K562 (cell line): ENCODE measurements around the gene CCDC27. TPM values are rescaled to one million over a fixed set of nuclear protein-coding genes. Genes with fewer than 3 reads are reported as not detected.

ENCODE experiments used
- ATAC-seq: fragments of 200-7000 bp; cut with Tn5 transposase; 3 replicates; pipeline ENCODE4 v1.9.1; 2020; ENCODE audit warnings: moderate library complexity
- BruUV-seq: library from RNA; stranded (reverse); fragments of 400-500 nt; replicated peaks from 2 replicates; lab custom pipeline; 2021; lab: Mats Ljungman, UMichigan
- CTCF ChIA-PET: fragments of 300-600 bp; formaldehyde crosslinking; extraction: SDS; loops from one replicate; lab custom pipeline; 2021; ENCODE audit warnings: low intra/inter-chr PET ratio; lab: Yijun Ruan, JAX
- POLR2A ChIA-PET: fragments of 300-600, 350-650 bp; sonication (Branson Sonifier 250); formaldehyde crosslinking; extraction: SDS; loops from one replicate; lab custom pipeline; 2021; ENCODE audit warnings: antibody characterized with exemption, inconsistent platforms; lab: Yijun Ruan, JAX
- DNase-seq, 4 experiments: peaks; one replicate each; pipeline versions ENCODE4 v3.0.0 to v3.0.0-alpha.2; 2011 to 2018; ENCODE audit warnings: low spot score in 3 of 4, mixed read lengths in 3 of 4; ENCODE audit errors: extremely low read depth in 1 of 4
- FAIRE-seq: peaks from 2 replicates; lab custom pipeline; 2011; peaks lifted over from hg19 to GRCh38; lab: Jason Lieb, UNC
- H2AFZ ChIP-seq: 2 replicates; pipeline ENCODE4 v1.6.0; 2011; ENCODE audit warnings: low read depth, low read length, control low read depth, inconsistent platforms
- H3K27ac ChIP-seq: fragments of 200-600 bp; 3 replicates; pipeline ENCODE4 v1.8.0; 2011; ENCODE audit warnings: low read depth, mild to moderate bottlenecking, control low read depth, inconsistent platforms, low read length, moderate library complexity, mixed read lengths; ENCODE audit errors: extremely low read depth
- H3K27me3 ChIP-seq, 2 experiments: fragments of 300-600 bp in 1 of 2; 2 replicates in 1 of 2; 3 replicates in 1 of 2; pipeline versions ENCODE4 v1.6.0 to v1.8.0; 2011; ENCODE audit warnings: inconsistent platforms in 2 of 2, low read length in 2 of 2, mild to moderate bottlenecking in 1 of 2, mixed read lengths in 1 of 2, moderate library complexity in 1 of 2; ENCODE audit not compliant: control insufficient read depth in 2 of 2, insufficient read depth in 2 of 2
- H3K36me3 ChIP-seq: fragments of 300-600 bp; 3 replicates; pipeline ENCODE4 v1.8.0; 2011; ENCODE audit warnings: mild to moderate bottlenecking, low read length, inconsistent platforms; ENCODE audit not compliant: control insufficient read depth, insufficient read depth
- H3K4me1 ChIP-seq, 2 experiments: fragments of 200-600 bp in 1 of 2; replicated peaks in 1 of 2; 2 replicates in 1 of 2; 3 replicates in 1 of 2; pipeline versions ENCODE4 v1.5.1 to v1.8.0; 2011; ENCODE audit warnings: inconsistent platforms in 2 of 2, low read length in 2 of 2, mild to moderate bottlenecking in 1 of 2, mixed read lengths in 1 of 2, moderate library complexity in 1 of 2; ENCODE audit not compliant: control insufficient read depth in 2 of 2, insufficient read depth in 2 of 2
- H3K4me2 ChIP-seq: 2 replicates; pipeline ENCODE4 v1.6.1; 2011; ENCODE audit warnings: low read length, control low read depth, inconsistent platforms, mixed read lengths; ENCODE audit not compliant: insufficient read depth
- H3K4me3 ChIP-seq: fragments of 200-600 bp; sonication (generic), shearing (Covaris generic); 2 replicates; pipeline ENCODE4 v1.5.1; 2016; ENCODE audit warnings: control low read depth, inconsistent platforms
- H3K79me2 ChIP-seq: fragments of 200-600 bp; 3 replicates; pipeline ENCODE4 v1.8.0; 2011; ENCODE audit warnings: low read length, inconsistent platforms; ENCODE audit not compliant: control insufficient read depth, insufficient read depth
- H3K9ac ChIP-seq, 2 experiments: 2 replicates each; pipeline versions ENCODE4 v1.6.0 to v1.6.1; 2011; ENCODE audit warnings: low read depth in 2 of 2, low read length in 2 of 2, control low read depth in 1 of 2, inconsistent platforms in 1 of 2, mild to moderate bottlenecking in 1 of 2, mixed read lengths in 1 of 2; ENCODE audit not compliant: insufficient read depth in 1 of 2
- H3K9me1 ChIP-seq: one replicate; pipeline ENCODE4 v1.6.0; 2011; ENCODE audit warnings: inconsistent platforms, mild to moderate bottlenecking, low read length, moderate library complexity; ENCODE audit not compliant: control insufficient read depth, insufficient read depth
- H3K9me3 ChIP-seq: replicated peaks from 2 replicates; pipeline ENCODE4 v1.5.1; 2011; ENCODE audit warnings: low read depth, low read length, inconsistent platforms; ENCODE audit not compliant: control insufficient read depth, insufficient read depth
- H4K20me1 ChIP-seq: replicated peaks from 2 replicates; pipeline ENCODE4 v1.6.1; 2011; ENCODE audit warnings: low read length, inconsistent platforms, mixed read lengths; ENCODE audit not compliant: control insufficient read depth, insufficient read depth
- CBFB ChIP-seq: sonication (generic); formaldehyde crosslinking; IDR thresholded peaks from 2 replicates; pipeline ENCODE4 v1.4.0; 2020; ENCODE audit warnings: mild to moderate bottlenecking, missing genetic modification reagents
- EZH2 ChIP-seq: IDR thresholded peaks from 2 replicates; pipeline ENCODE4 v1.6.1; 2012; ENCODE audit warnings: low read depth, mild to moderate bottlenecking, inconsistent platforms, low read length, borderline replicate concordance
- MED1 ChIP-seq: sonication (generic); formaldehyde crosslinking; IDR thresholded peaks from 2 replicates; pipeline ENCODE4 v1.8.1; 2023; ENCODE audit warnings: missing genetic modification reagents, borderline replicate concordance
- POLR2A ChIP-seq: fragments of 450-650 bp; conservative IDR thresholded peaks from 2 replicates; pipeline ENCODE4 v1.6.1; 2016
- POLR2AphosphoS2 ChIP-seq: IDR thresholded peaks from 2 replicates; pipeline ENCODE4 v1.6.1; 2012; ENCODE audit warnings: low read length, improper control_type of control experiment
- POLR2G ChIP-seq: fragments of 200-400 bp; formaldehyde crosslinking; IDR thresholded peaks from 2 replicates; pipeline ENCODE4 v1.6.1; 2017; ENCODE audit warnings: low read depth, mild to moderate bottlenecking, antibody characterized with exemption, low read length, moderate library complexity
- WGBS: fragments of 100-300 bp; shearing (Covaris generic); methylation state at CpG from one replicate; pipeline ENCODE4 v1.1.6; 2016; ENCODE audit warnings: low coverage, mixed read lengths; ENCODE audit not compliant: insufficient coverage; ENCODE audit errors: missing lambda C conversion rate; 5-methylcytosine and 5-hydroxymethylcytosine counted together
- in situ Hi-C: fragments of 300-500 bp; cut with MboI; formaldehyde crosslinking; loops from 4 replicates; pipeline ENCODE4 v1.15.0; 2018; ENCODE audit warnings: inconsistent platforms, mixed read lengths
- intact Hi-C: fragments of 100-400 bp; cut with micrococcal nuclease; formaldehyde crosslinking; loops from 2 replicates; pipeline ENCODE4 v1.14.2; 2022
- polyA plus RNA-seq, 8 experiments: library from polyadenylated mRNA; depleted of rRNA in 4 of 8; stranded (reverse) in 5 of 8; unstranded in 3 of 8; fragments of >200 nt; fragmentation: Nextera tagmentation in 2 of 8; fragmentation: Illumina TruSeq in 1 of 8; extraction: Ambion mirVana in 2 of 8; extraction: Trizol in 1 of 8; gene quantifications; 2 replicates each; pipeline versions ENCODE4 v1.2.1 to v1.2.3, GENCODE V29; 2011 to 2014; ENCODE audit warnings: inconsistent platforms in 1 of 8, missing spikeins in 1 of 8
- total RNA-seq, 7 experiments: library from RNA; depleted of rRNA in 6 of 7; stranded (reverse); fragments of >200 nt in 6 of 7; fragmentation: Illumina TruSeq in 2 of 7; extraction: Trizol in 2 of 7; gene quantifications; 2 replicates each; pipeline versions ENCODE4 v1.2.1 to v1.2.3, GENCODE V29; 2011 to 2021; ENCODE audit warnings: low replicate concordance in 1 of 7
- TF ChIP-seq, protein P1 (sequence below): IDR thresholded peaks from 3 replicates; pipeline ENCODE4 v1.6.1; 2011; ENCODE audit warnings: borderline replicate concordance, mild to moderate bottlenecking, moderate library complexity; ENCODE audit not compliant: insufficient read length; ENCODE audit errors: extremely low read depth
- TF ChIP-seq, protein P2 (sequence below): fragments of 250-450 bp; sonication (Bioruptor Pico); IDR thresholded peaks from 2 replicates; pipeline ENCODE4 v1.9.0; 2021; ENCODE audit warnings: mild to moderate bottlenecking, inconsistent platforms

The CCDC27 gene
- total and polyA plus RNA-seq, 9 of the 15 experiments (the other 6 are each of a cell fraction or from before 2014, with no cell fraction given): 0.01 to 0.04 TPM; not detected in 7

DNA sequence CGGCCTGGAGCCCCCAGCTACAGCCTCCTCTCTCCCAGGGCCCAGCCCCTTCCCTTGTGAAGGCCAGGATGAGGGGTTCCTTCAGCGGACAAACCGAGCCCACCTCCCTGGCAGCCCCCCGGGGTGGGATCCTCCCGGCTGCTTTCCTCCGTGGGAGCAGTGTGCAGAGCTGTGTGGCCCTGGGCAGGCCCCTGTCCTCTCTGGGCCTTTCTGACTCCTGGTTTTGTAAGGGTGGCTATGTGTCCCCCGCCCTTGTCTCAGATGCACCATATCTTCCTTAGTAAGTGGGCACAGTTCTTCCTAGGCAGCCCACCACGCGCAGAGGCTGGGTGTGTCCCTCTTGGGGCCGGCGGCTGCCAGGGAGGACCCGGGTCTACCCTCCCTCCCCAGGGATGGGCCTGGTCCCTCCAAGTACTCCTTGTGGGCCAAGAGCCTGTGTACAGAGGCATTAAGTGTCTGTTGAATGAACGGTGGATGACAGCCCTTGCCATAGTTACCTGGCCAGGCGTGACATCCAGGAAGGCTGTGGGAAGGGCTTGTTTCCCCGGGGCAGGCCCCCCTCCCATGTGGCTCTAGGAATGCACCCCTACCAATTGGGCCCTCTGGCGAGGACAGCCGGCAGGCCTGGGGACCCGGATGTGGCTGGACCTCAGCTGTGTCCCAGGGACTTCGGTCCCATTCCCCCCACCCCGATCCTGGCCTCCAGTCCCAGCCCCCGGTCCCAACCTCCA, 24.1 kb downstream of the CCDC27 start (continued):
- TF ChIP-seq, protein P1, sequence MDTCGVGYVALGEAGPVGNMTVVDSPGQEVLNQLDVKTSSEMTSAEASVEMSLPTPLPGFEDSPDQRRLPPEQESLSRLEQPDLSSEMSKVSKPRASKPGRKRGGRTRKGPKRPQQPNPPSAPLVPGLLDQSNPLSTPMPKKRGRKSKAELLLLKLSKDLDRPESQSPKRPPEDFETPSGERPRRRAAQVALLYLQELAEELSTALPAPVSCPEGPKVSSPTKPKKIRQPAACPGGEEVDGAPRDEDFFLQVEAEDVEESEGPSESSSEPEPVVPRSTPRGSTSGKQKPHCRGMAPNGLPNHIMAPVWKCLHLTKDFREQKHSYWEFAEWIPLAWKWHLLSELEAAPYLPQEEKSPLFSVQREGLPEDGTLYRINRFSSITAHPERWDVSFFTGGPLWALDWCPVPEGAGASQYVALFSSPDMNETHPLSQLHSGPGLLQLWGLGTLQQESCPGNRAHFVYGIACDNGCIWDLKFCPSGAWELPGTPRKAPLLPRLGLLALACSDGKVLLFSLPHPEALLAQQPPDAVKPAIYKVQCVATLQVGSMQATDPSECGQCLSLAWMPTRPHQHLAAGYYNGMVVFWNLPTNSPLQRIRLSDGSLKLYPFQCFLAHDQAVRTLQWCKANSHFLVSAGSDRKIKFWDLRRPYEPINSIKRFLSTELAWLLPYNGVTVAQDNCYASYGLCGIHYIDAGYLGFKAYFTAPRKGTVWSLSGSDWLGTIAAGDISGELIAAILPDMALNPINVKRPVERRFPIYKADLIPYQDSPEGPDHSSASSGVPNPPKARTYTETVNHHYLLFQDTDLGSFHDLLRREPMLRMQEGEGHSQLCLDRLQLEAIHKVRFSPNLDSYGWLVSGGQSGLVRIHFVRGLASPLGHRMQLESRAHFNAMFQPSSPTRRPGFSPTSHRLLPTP: no peak
- TF ChIP-seq EZH2: no peak
- TF ChIP-seq, all 486 proteins: peak for 30

DNA sequence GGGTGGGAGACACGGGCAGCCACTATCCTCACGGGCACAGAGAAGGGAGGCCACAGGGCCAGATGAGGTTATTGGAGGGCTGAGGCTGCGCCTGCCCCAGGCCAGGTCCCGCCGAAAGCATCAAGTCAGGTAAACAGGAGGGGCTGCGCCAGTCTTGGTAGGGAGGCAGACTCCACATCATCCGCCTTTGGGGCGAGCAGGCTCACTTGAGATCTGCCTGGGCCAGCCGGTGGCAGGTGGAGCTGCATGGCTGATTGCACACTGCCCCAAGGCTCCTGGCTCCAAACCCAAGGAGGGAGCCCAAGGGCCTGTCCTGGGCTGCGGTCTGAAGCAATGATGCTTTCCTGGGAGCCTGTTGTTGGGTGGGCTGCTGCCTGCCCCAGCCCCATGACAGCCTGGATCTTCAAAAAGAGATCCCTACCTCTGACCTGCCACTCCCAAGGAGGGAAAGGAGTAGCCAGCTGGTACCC, 24.9 kb downstream of the CCDC27 start:
- TF ChIP-seq CBFB (0 out of 2 replicates have a peak, but pooled peaks have one; percentile 15), POLR2G (peak; percentile 31), POLR2AphosphoS2 (peak; percentile 72; the same call in 1 of the 2 replicates), POLR2A (peak; percentile 16; the same call in 1 of the 2 replicates), MED1 (CRISPR knock-in tag) (no peak)
- TF ChIP-seq, protein P2, sequence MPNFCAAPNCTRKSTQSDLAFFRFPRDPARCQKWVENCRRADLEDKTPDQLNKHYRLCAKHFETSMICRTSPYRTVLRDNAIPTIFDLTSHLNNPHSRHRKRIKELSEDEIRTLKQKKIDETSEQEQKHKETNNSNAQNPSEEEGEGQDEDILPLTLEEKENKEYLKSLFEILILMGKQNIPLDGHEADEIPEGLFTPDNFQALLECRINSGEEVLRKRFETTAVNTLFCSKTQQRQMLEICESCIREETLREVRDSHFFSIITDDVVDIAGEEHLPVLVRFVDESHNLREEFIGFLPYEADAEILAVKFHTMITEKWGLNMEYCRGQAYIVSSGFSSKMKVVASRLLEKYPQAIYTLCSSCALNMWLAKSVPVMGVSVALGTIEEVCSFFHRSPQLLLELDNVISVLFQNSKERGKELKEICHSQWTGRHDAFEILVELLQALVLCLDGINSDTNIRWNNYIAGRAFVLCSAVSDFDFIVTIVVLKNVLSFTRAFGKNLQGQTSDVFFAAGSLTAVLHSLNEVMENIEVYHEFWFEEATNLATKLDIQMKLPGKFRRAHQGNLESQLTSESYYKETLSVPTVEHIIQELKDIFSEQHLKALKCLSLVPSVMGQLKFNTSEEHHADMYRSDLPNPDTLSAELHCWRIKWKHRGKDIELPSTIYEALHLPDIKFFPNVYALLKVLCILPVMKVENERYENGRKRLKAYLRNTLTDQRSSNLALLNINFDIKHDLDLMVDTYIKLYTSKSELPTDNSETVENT (CRISPR knock-in tag): peak; percentile 50; the same call in 1 of the 2 replicates
- Histone ChIP-seq H4K20me1 (no peaks in the 10 kb centered on the region), H3K9ac (peak overlapping the region in 1 of 2 experiments; percentile 84; a peak in 2 of 4 replicates), H3K4me3 (no peak overlapping the region), H3K9me3 (no peaks in the 10 kb centered on the region), H3K9me1 (peaks cover 5% of the 10 kb centered on the region), H3K27me3 (no peaks in the 10 kb centered on the region), H3K36me3 (peaks cover 43% of the 10 kb centered on the region), H3K79me2 (peaks cover 28% of the 10 kb centered on the region), H3K4me1 (peaks cover 15 to 73% of the 10 kb centered on the region in 2 experiments), H2AFZ (no peak overlapping the region), H3K4me2 (no peak overlapping the region), H3K27ac (peak overlapping the region; percentile 66; the same call in 2 of the 3 replicates)
- POLR2A ChIA-PET: interaction anchor here (0.7 to 2.5 kb wide), 3 partner anchors 9 to 16 kb away, joined by 3 to 9 read pairs (median 4); no protein-coding TSS in a partner anchor
- DNase-seq (peak in 1 of 4 experiments; percentile 25), FAIRE-seq (no peak), ATAC-seq (no peak)
- CTCF ChIA-PET: no interaction called here
- intact Hi-C loops (loop anchor here (5.0 kb wide), 1 partner anchor 80 kb away; the partner anchor contains the start of genes CEP104 and DFFB), in situ Hi-C loops (no loop called here)
- no TSS peak for BruUV-seq
- 82% methylated on average over 10 of the region's 10 CpGs for WGBS
